Fibroblast of upper back skin (primary cell): ENCODE measurements around the gene FAM200C.
A peak's percentile ranks its signal among the peaks of the same experiment; 100 is the strongest.

Experiments
- DNase-seq: peaks from one replicate; pipeline ENCODE4 v3.0.0-alpha.2; 2013

The FAM200C gene

GRCh38 chr5:160419458-160420330, 19.8 kb upstream of the FAM200C start:
- DNase-seq = no peak

GRCh38 chr5:160418561-160419457, 19.0 kb upstream of the FAM200C start, which contains the start of gene SLU7:
Gene SLU7 (minus strand): TSS chr5:160419081. CDS start chr5:160415294, 3,787 bp downstream.
- DNase-seq = peak; percentile 96

GRCh38 chr5:160398806-160399205, 1.0 kb downstream of the FAM200C start:
- DNase-seq = peak; percentile 22

- no peak for DNase-seq
Measured at GRCh38 chr5:160397492-160397891, 2.4 kb downstream of the FAM200C start.

GRCh38 chr5:160395111-160395510, 4.7 kb downstream of the FAM200C start:
- DNase-seq = no peak

GRCh38 chr5:160390787-160391696, 8.8 kb downstream of the FAM200C start:
- peak; percentile 41 for DNase-seq

GRCh38 chr5:160387445-160387844, 12.4 kb downstream of the FAM200C start:
- DNase-seq = no peak

- no peak for DNase-seq
Measured at GRCh38 chr5:160385496-160385895, 14.4 kb downstream of the FAM200C start.

GRCh38 chr5:160384681-160385080, 15.2 kb downstream of the FAM200C start:
- DNase-seq = no peak

- no peak for DNase-seq
Measured at GRCh38 chr5:160382346-160382745, 17.5 kb downstream of the FAM200C start.

GRCh38 chr5:160380041-160380440, 19.8 kb downstream of the FAM200C start:
- DNase-seq = no peak

- DNase-seq = no peak
Measured at GRCh38 chr5:160379511-160379910, 20.3 kb downstream of the FAM200C start.

- no peak for DNase-seq
Measured at GRCh38 chr5:160378330-160378729, 21.5 kb downstream of the FAM200C start.

- no peak for DNase-seq
Measured at GRCh38 chr5:160377651-160378050, 22.2 kb downstream of the FAM200C start.

GRCh38 chr5:160376416-160376815, 23.4 kb downstream of the FAM200C start:
- DNase-seq = no peak

- DNase-seq = no peak
Measured at GRCh38 chr5:160375701-160376100, 24.2 kb downstream of the FAM200C start.

- peak; percentile 59 for DNase-seq
Measured at GRCh38 chr5:160375166-160375565, 24.7 kb downstream of the FAM200C start.

- no peak for DNase-seq
Measured at GRCh38 chr5:160371294-160371693, 28.6 kb downstream of the FAM200C start.

- DNase-seq = no peak
Measured at GRCh38 chr5:160370713-160371034, 29.2 kb downstream of the FAM200C start.

- DNase-seq = peak; percentile 74
Measured at GRCh38 chr5:160369990-160370712, 29.7 kb downstream of the FAM200C start, which contains the start of gene C1QTNF2. Gene C1QTNF2 (minus strand): TSS chr5:160370626. CDS start chr5:160355011, 15,615 bp downstream.

- DNase-seq = no peak
Measured at GRCh38 chr5:160367885-160368284, 32.0 kb downstream of the FAM200C start.

GRCh38 chr5:160367261-160367660, 32.6 kb downstream of the FAM200C start:
- DNase-seq = no peak
